ENCODE results near the gene DHRSX.
"Not testable (repeated sequence)": the region's sequence is repeated elsewhere in the genome, so short reads cannot be mapped to it uniquely, and the experiment has no call there.

DHRSX gene

DNA sequence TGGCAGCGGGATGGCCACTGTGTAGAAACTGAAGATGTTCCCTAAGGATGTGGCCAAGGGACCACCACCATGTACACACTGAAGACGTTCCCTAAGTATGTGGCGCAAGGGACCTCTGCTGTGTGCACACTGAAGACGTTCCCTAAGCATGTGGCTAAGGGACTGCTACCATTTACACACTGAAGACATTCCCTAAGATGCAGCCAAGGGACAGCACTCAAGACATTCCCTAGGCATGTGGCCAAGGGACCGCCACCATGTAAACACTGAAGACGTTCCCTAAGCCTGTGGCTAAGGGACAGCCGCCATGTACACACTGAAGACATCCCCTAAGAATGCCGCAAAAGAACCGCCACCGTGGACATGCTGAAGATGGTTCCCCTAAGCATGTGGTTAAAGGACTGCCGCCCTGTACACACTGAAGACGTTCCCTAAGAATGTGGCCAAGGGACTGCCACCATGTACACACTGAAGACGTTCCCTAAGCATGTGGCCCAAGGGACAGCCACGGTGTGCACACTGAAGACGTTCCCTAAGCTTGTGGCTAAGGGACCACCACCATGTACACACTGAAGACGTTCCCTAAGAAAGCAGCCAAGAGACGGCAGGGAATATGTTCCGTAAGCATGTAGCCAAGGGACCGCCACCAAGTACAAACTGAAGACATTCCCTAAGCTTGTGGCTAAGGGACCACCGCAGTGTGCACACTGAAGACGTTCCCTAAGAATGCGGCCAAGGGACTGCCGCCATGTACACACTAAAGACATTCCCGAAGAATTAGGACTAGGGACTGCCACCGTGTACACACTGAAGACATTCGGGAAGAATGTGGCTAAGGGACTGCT, 43.3 kb downstream of the DHRSX start:
- Histone ChIP-seq H3K4me3 (ENCODE audit: low read depth, low read length) (no peak overlapping the region), H3K27ac (no peak overlapping the region), H3K27me3 (replicated peaks) (no peaks in the 10 kb centered on the region), H3K36me3 (replicated peaks) (no peaks in the 10 kb centered on the region)
- DNase-seq, result no peak
- no peak for TF ChIP-seq CTCF (IDR thresholded peaks at IDR 0.05; ENCODE audit: low read depth, low read length, missing control alignments)
- in situ Hi-C loops (cut with HindIII; ENCODE audit: low pct_ligation_motif_present, low sequenced_read_pairs), result no loop called here

DNA sequence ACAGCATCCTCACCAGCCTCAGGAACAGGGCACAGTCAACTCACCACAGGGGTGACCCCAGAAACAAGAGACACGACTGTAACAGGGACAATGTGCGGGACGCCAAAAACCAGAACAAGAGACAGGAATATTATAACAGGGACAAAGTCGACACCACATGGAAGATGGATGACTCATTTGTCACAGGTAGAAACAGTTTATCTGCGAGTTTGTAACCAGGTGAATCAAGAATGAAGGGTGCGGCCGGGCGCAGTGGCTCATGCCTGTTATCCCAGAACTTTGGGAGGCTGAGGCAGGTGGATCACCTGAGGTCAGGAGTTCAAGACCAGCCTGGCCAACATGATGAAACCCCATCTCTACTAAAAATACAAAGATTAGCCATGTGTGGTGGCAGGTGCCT, 44.7 kb downstream of the DHRSX start:
- H3K27ac ChIP-seq; H3K4me3 ChIP-seq (ENCODE audit: low read depth, low read length); H3K27me3 ChIP-seq (replicated peaks); H3K36me3 ChIP-seq (replicated peaks); in situ Hi-C loops (cut with HindIII; ENCODE audit: low pct_ligation_motif_present, low sequenced_read_pairs); DNase-seq: not testable (repeated sequence)

DNA sequence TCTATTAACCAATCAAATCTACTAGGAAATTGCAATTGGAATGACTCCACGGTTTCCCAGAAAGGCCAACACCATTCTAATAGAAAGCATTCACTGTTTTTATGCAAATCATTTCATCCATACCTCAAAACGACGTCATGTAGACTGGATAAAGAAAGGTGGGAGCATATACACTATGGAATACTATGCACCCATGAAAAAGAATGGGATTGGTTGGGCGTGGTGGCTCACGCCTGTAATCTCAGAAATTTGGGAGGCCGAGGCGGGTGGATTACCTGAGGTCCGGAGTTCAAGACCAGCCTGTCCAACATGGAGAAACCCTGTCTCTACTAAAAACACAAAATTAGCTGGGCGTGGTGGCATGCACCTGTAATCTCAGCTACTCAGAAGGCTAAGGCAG, 46.2 kb downstream of the DHRSX start:
- H3K27ac ChIP-seq; H3K36me3 ChIP-seq (replicated peaks); H3K27me3 ChIP-seq (replicated peaks); in situ Hi-C loops (cut with HindIII; ENCODE audit: low pct_ligation_motif_present, low sequenced_read_pairs); DNase-seq; H3K4me3 ChIP-seq (ENCODE audit: low read depth, low read length): not testable (repeated sequence)

- DNase-seq, result no peak
- in situ Hi-C loops (cut with HindIII; ENCODE audit: low pct_ligation_motif_present, low sequenced_read_pairs), result no loop called here
- H3K27ac ChIP-seq, result no peak overlapping the region
- no peaks in the 10 kb centered on the region for H3K27me3 ChIP-seq (replicated peaks)
- TF ChIP-seq CTCF (IDR thresholded peaks at IDR 0.05; ENCODE audit: low read depth, low read length, missing control alignments), result no peak
- no peaks in the 10 kb centered on the region for H3K36me3 ChIP-seq (replicated peaks)
- H3K4me3 ChIP-seq (ENCODE audit: low read depth, low read length), result no peak overlapping the region
Observed at GRCh38 chrX:2452799-2453198, 48.0 kb downstream of the DHRSX start.

DNA sequence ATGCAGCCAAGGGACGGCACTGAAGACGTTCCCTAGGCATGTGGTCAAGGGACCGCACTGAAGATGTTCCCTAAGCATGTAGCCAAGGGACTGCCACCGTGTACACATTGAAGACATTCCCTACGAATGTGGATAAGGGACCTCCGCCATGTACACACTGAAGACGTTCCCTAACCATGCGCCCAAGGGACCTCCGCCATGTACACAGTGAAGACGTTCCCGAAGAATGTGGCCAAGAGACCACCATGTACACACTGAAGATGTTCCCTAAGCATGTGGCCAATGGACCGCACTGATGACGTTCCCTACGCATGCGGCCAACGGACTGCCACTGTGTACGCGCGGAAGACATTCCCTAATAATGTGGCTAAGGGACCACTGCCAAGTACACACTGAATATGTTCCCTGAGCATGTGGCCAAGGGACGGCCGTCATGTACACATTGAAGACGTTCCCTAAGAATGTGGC, 48.4 kb downstream of the DHRSX start:
- Histone ChIP-seq H3K27ac (no peak overlapping the region), H3K4me3 (ENCODE audit: low read depth, low read length) (no peak overlapping the region), H3K27me3 (replicated peaks) (no peaks in the 10 kb centered on the region), H3K36me3 (replicated peaks) (no peaks in the 10 kb centered on the region)
- DNase-seq, result no peak
- no peak for TF ChIP-seq CTCF (IDR thresholded peaks at IDR 0.05; ENCODE audit: low read depth, low read length, missing control alignments)
- in situ Hi-C loops (cut with HindIII; ENCODE audit: low pct_ligation_motif_present, low sequenced_read_pairs), result no loop called here

- TF ChIP-seq CTCF (IDR thresholded peaks at IDR 0.05; ENCODE audit: low read depth, low read length, missing control alignments), result no peak
- Histone ChIP-seq H3K4me3 (ENCODE audit: low read depth, low read length) (no peak overlapping the region), H3K27ac (peak overlapping the region; percentile 65), H3K27me3 (replicated peaks) (no peaks in the 10 kb centered on the region), H3K36me3 (replicated peaks) (no peaks in the 10 kb centered on the region)
- in situ Hi-C loops (cut with HindIII; ENCODE audit: low pct_ligation_motif_present, low sequenced_read_pairs), result no loop called here
- DNase-seq, result peak; percentile 78
Observed at GRCh38 chrX:2451501-2452316, 49.1 kb downstream of the DHRSX start.

Data from brain microvascular endothelial cell (primary cell).